CD4-positive, alpha-beta T cell (primary cell): ENCODE data around the gene COA8. TPM values are rescaled to one million over a fixed set of nuclear protein-coding genes. Genes with fewer than 3 reads are reported as not detected.

Experiments used
- ATAC-seq: fragments of 200-7000 bp; cut with Tn5 transposase; one replicate; pipeline ENCODE4 v1.10.0; 2022; ENCODE audit warnings: mild to moderate bottlenecking; ENCODE audit not compliant: poor library complexity
- CTCF ChIA-PET: fragments of 350-600 bp; sonication (Branson Sonifier 250); formaldehyde crosslinking; loops from one replicate; lab custom pipeline; 2021; ENCODE audit warnings: antibody characterized with exemption, inconsistent platforms; lab: Charles Lee
- POLR2A ChIA-PET: fragments of 350-600 bp; sonication (Branson Sonifier 250); formaldehyde crosslinking; loops from one replicate; lab custom pipeline; 2021; ENCODE audit warnings: antibody characterized with exemption, inconsistent platforms; lab: Charles Lee
- DNase-seq, 14 experiments: peaks; one replicate each; pipeline ENCODE4 v3.0.0-alpha.2; 2013 to 2020; ENCODE audit warnings: mixed read lengths in 2 of 14
- H3K27ac ChIP-seq, 2 donors: one replicate each; pipeline versions ENCODE4 v1.5.1 to v1.7.0; 2013; ENCODE audit warnings: low read length in 2 of 2, low read depth in 1 of 2, mild to moderate bottlenecking in 1 of 2
- H3K27me3 ChIP-seq, 2 experiments: 1 replicate in 1 of 2; 2 replicates in 1 of 2; pipeline versions ENCODE4 v1.6.1 to v1.7.0; 2013; ENCODE audit warnings: low read length in 2 of 2, control low read depth in 1 of 2, mild to moderate bottlenecking in 1 of 2, moderate library complexity in 1 of 2; ENCODE audit not compliant: insufficient read depth in 2 of 2, control insufficient read depth in 1 of 2
- H3K36me3 ChIP-seq: one replicate; pipeline ENCODE4 v1.6.1; 2013; ENCODE audit warnings: low read length, control low read depth; ENCODE audit not compliant: insufficient read depth
- H3K4me1 ChIP-seq: one replicate; pipeline ENCODE4 v1.6.1; 2013; ENCODE audit warnings: low read length, control low read depth; ENCODE audit not compliant: insufficient read depth
- H3K4me3 ChIP-seq: one replicate; pipeline ENCODE4 v1.5.1; 2013; ENCODE audit warnings: mild to moderate bottlenecking, low read length, moderate library complexity
- H3K9me3 ChIP-seq, 2 experiments: 1 replicate in 1 of 2; 2 replicates in 1 of 2; pipeline versions ENCODE4 v1.6.1 to v1.7.0; 2013; ENCODE audit warnings: low read length in 2 of 2, mild to moderate bottlenecking in 2 of 2, control low read depth in 1 of 2, moderate library complexity in 1 of 2; ENCODE audit not compliant: control insufficient read depth in 1 of 2, insufficient read depth in 1 of 2
- H3K27ac Mint-ChIP-seq: one replicate; pipeline ENCODE4 v1.8.0; 2020; ENCODE audit warnings: mixed read lengths
- H3K27me3 Mint-ChIP-seq: one replicate; pipeline ENCODE4 v1.8.0; 2021; ENCODE audit warnings: mixed read lengths
- H3K36me3 Mint-ChIP-seq: one replicate; pipeline ENCODE4 v1.8.0; 2021; ENCODE audit warnings: low read depth, mixed read lengths
- H3K4me1 Mint-ChIP-seq: one replicate; pipeline ENCODE4 v1.8.0; 2021; ENCODE audit warnings: low read depth, mixed read lengths
- H3K4me3 Mint-ChIP-seq: one replicate; pipeline ENCODE4 v1.8.0; 2020; ENCODE audit warnings: mild to moderate bottlenecking, mixed read lengths
- H3K9me3 Mint-ChIP-seq: one replicate; pipeline ENCODE4 v1.8.0; 2020; ENCODE audit warnings: mixed read lengths
- intact Hi-C, 2 experiments: fragments of 100-400 bp; cut with DNase I in 1 of 2; cut with micrococcal nuclease in 1 of 2; formaldehyde crosslinking; loops; one replicate each; pipeline versions ENCODE4 v1.15.1 to v1.9.0; 2023 to 2025; cut with DNase I, micrococcal nuclease
- total RNA-seq, 174 experiments: library from RNA in 2 of 174; stranded (reverse) in 2 of 174; gene quantifications; one replicate each; pipeline ENCODE4 v1.2.3 and lab custom pipeline; 2021 to 2026
- TF ChIP-seq, protein P1 (sequence below): fragments of 200-600 bp; IDR thresholded peaks from one replicate; pipeline ENCODE4 v1.8.0; 2022; ENCODE audit warnings: antibody characterized with exemption, mild to moderate bottlenecking

COA8 gene
- total RNA-seq, 2 experiments from 2014 or later = 9.1 to 10.7 TPM

DNA sequence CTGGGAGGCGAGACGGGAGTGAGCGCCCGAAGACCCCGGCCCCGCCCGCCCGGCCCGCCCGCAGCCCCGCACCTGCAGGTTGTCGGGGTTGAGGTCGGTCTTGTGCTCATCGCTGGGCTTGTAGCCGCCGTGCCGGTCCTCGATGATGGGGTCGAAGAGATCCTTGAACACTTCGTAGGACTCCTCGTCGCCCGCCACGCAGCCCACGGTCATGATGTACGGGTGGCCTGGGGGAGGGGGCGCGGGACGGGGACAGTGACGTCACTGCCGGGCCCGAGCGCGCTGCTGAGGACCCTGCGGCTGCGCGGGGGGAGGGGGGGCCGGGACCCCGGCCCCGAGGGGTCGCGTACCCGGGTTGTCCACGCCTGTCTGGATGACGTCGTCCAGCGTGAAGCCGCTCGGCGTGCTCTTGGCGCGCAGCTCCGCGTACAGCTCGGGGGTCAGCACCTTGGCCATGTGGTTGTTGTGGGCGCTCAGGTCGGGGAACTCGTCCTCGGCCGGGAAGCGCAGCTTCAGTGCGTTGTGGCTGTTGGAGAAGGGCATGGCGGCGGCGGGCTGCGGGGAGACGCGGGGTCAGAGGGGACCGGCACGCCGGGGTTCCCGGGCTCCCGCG lies 40.7 kb upstream of the COA8 start:
- intact Hi-C loops = no loop called here
- Histone ChIP-seq H3K36me3 (no peaks in the 10 kb centered on the region), H3K27me3 (peaks cover 11 to 19% of the 10 kb centered on the region in 2 experiments), H3K9me3 (peaks cover 0 to 15% of the 10 kb centered on the region in 2 experiments), H3K27ac (no peak overlapping the region), H3K4me3 (peak overlapping the region; percentile 42), H3K4me1 (peaks cover 45% of the 10 kb centered on the region)
- peak; percentile 12 for ATAC-seq
- H3K4me3 Mint-ChIP-seq = peak overlapping the region; percentile 63
- H3K4me1 Mint-ChIP-seq = peaks cover 12% of the 10 kb centered on the region
- H3K9me3 Mint-ChIP-seq = no peaks in the 10 kb centered on the region
- ChIA-PET CTCF (interaction anchor here (1.2 to 1.8 kb wide), 5 partner anchors 22 to 131 kb away, joined by 3 to 7 read pairs (median 3); no protein-coding TSS in a partner anchor), POLR2A (interaction anchor here (0.7 to 1.1 kb wide), 2 partner anchors 9 to 39 kb away, joined by 3 to 4 read pairs; no protein-coding TSS in a partner anchor)
- TF ChIP-seq, protein P1, sequence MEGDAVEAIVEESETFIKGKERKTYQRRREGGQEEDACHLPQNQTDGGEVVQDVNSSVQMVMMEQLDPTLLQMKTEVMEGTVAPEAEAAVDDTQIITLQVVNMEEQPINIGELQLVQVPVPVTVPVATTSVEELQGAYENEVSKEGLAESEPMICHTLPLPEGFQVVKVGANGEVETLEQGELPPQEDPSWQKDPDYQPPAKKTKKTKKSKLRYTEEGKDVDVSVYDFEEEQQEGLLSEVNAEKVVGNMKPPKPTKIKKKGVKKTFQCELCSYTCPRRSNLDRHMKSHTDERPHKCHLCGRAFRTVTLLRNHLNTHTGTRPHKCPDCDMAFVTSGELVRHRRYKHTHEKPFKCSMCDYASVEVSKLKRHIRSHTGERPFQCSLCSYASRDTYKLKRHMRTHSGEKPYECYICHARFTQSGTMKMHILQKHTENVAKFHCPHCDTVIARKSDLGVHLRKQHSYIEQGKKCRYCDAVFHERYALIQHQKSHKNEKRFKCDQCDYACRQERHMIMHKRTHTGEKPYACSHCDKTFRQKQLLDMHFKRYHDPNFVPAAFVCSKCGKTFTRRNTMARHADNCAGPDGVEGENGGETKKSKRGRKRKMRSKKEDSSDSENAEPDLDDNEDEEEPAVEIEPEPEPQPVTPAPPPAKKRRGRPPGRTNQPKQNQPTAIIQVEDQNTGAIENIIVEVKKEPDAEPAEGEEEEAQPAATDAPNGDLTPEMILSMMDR = no peak
- DNase-seq = peak in 3 of 14 experiments; percentile 23 to 49 (median 45)
- H3K27me3 Mint-ChIP-seq = peaks cover 23% of the 10 kb centered on the region
- H3K36me3 Mint-ChIP-seq = no peaks in the 10 kb centered on the region
- H3K27ac Mint-ChIP-seq = no peak overlapping the region

DNA sequence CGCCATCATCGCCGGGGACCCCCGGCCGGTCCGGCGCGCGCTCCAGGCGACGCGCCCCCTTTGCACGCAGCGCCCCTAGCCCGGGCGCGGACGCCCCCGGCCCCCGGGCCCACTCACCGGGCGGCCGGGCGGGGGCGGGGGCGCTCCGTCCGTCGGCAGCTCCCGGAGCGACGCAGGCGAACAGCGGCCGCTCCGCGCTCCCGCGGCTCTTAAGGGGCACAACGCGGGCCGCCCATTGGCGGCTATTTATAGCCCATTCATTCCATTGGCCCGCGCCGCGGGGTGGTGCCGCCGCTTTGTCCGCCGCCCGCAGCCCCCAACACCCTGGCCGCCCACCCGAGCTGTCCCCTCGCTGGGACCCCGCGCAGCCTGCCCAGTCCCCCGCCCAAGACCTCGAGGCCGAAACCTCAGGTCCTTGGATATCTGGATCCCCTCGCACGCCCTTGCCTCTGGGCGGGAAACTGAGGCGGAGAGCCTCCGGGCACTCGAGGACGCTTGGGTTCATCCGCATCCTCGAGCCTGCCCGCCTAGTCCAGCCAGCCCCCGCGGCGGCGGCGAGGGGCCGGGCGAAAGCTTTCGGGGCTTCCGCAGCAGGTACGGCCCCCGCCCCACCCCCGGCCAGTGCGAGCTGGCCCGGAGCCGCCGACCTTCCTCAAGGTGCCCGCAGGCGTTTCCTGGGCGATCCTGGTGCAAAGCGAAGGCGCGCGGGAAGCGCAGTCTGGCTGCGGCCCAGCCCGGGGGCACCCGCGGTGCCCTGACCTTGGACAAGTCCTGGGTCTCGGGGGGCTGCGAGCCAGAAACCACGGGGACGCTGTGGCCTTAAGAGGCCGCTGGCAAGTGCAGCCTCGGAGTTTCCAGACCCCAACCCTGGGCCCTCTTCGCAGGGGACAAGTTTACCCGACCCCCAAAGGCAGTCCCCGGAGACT lies 39.8 kb upstream of the COA8 start, which contains the start of gene CKB:
Gene CKB (minus strand): TSS at position 182 of the 926 bp plus-strand sequence. CDS start 337 bp downstream, outside the sequence.
- peaks cover 52% of the 10 kb centered on the region for H3K4me1 ChIP-seq
- POLR2A ChIA-PET = interaction anchor here (0.7 kb wide), 1 partner anchor 38 kb away, joined by 4 read pairs; no protein-coding TSS in a partner anchor
- peaks cover 11 to 19% of the 10 kb centered on the region in 2 experiments for H3K27me3 ChIP-seq
- H3K9me3 ChIP-seq = peaks cover 0 to 15% of the 10 kb centered on the region in 2 experiments
- no peaks in the 10 kb centered on the region for H3K36me3 Mint-ChIP-seq
- intact Hi-C loops = no loop called here
- H3K27ac Mint-ChIP-seq = no peak within 1 kb of the TSS
- H3K4me1 Mint-ChIP-seq = peaks cover 18% of the 10 kb centered on the region
- ATAC-seq (no peak), DNase-seq (peak in 4 of 14 experiments; percentile 11 to 48 (median 36))
- peaks cover 23% of the 10 kb centered on the region for H3K27me3 Mint-ChIP-seq
- no peaks in the 10 kb centered on the region for H3K36me3 ChIP-seq
- peak within 1 kb of the TSS; percentile 42 for H3K4me3 ChIP-seq
- no peaks in the 10 kb centered on the region for H3K9me3 Mint-ChIP-seq
- no peak within 1 kb of the TSS for H3K27ac ChIP-seq
- H3K4me3 Mint-ChIP-seq = peak within 1 kb of the TSS; percentile 76
- TF ChIP-seq, protein P1 = no peak
- CTCF ChIA-PET = interaction anchor here (1.3 kb wide), 1 partner anchor 23 kb away, joined by 3 read pairs; no protein-coding TSS in a partner anchor

DNA sequence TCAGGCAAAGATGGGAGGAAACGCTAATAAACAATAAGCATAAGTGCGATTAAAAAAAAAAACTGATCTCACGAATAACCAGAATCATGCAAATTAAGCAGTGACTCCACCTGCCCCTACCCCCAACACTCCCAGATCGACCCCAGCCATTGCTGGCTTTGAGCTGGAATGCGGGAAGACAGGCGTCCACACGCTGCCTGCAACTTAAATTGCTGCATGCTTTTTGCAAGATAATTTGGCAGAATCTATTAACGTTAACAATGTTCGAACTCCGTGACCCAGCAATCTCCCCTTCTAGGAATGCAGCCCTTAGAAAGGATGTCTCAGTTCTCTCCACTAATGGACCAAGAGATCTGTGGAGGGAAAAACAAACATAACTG lies 39.2 kb upstream of the COA8 start:
- Histone ChIP-seq H3K4me3 (no peak overlapping the region), H3K27me3 (peaks cover 11 to 19% of the 10 kb centered on the region in 2 experiments), H3K27ac (no peak overlapping the region), H3K36me3 (no peaks in the 10 kb centered on the region), H3K9me3 (peaks cover 0 to 14% of the 10 kb centered on the region in 2 experiments), H3K4me1 (peaks cover 55% of the 10 kb centered on the region)
- no peaks in the 10 kb centered on the region for H3K36me3 Mint-ChIP-seq
- DNase-seq (no peak), ATAC-seq (no peak)
- H3K9me3 Mint-ChIP-seq = no peaks in the 10 kb centered on the region
- H3K4me1 Mint-ChIP-seq = peaks cover 22% of the 10 kb centered on the region
- TF ChIP-seq, protein P1 = no peak
- H3K27ac Mint-ChIP-seq = no peak overlapping the region
- peaks cover 23% of the 10 kb centered on the region for H3K27me3 Mint-ChIP-seq
- CTCF ChIA-PET = interaction anchor here (1.3 kb wide), 1 partner anchor 23 kb away, joined by 3 read pairs; no protein-coding TSS in a partner anchor
- POLR2A ChIA-PET = no interaction called here
- peak overlapping the region; percentile 76 for H3K4me3 Mint-ChIP-seq
- intact Hi-C loops = no loop called here
